Retinal pigment epithelial cell (primary cell): Measurements from ENCODE around the gene DOCK8.
"Not testable (repeated sequence)": the region's sequence is repeated elsewhere in the genome, so short reads cannot be mapped to it uniquely, and the experiment has no call there.

Source experiments
- DNase-seq: peaks from one replicate; pipeline ENCODE4 v3.0.0-alpha.2; 2010; ENCODE audit warnings: low read depth
- H3K4me3 ChIP-seq: 2 replicates; pipeline ENCODE4 v1.5.1; 2011; ENCODE audit warnings: mild to moderate bottlenecking, low read length, control low read depth, moderate library complexity
- CTCF ChIP-seq: conservative IDR thresholded peaks from 2 replicates; pipeline ENCODE4 v1.5.1; 2011; ENCODE audit warnings: low read depth, low read length, control low read depth, inconsistent platforms

DOCK8 gene

DNA sequence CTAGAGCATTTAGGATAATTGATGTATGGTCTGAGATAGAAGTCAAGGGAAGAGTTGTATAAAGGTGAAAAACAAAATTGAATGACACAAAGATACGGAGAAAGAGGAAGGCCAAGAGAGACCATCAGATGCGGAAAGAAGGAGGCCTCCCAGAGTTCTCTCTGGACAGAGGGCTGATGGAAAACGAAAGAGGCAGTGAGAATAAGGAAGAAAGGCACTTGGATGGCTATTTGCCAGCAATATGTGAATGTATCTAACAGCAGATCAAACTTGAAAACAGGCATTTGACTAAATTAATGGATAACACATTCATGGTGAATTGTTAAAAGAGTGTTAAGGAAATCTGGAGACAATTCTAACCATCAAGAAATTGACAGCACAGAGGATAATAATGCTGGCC, 2.4 kb upstream of the DOCK8 start:
- no peak overlapping the region for H3K4me3 ChIP-seq
- DNase-seq, result no peak
- no peak for TF ChIP-seq CTCF

DNA sequence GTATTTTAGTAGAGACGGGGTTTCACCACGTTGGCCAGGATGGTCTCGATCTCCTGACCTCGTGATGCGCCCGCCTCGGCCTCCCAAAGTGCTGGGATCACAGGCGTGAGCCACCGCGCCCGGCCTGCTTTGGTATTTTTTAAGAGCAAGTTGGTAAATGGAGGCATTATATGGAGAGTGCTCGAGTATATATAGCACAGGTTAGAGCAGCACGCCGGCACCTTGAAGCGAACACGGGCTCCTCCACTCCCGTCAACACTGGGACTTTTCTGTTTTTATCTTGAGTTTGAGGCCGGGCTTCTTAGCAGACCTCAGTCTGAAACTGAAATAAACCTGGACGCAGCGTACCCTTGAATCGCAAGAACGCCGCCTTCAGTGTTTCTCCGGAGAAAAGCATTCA, 764 bp upstream of the DOCK8 start:
- H3K4me3 ChIP-seq, result not testable (repeated sequence)

DNA sequence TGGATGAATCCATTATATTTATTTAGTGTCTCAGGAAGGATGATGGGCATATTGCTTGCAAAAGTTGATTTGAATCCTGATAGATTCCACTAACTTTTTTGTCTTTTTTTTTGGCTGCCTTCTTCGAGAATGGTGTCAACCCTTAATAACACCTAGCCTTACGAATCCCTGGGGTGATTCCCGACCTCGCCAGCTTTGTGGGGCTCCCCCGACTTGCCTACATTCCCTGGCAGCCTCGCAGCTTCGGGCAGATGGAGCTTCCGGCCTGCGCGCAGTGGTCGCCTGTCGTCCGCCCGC, 366 bp upstream of the DOCK8 start:
- TF ChIP-seq CTCF, result no peak
- DNase-seq, result no peak
- peak overlapping the region; percentile 61 for H3K4me3 ChIP-seq

More for the DNA sequence above, 764 bp upstream of the DOCK8 start:
- DNase-seq, result not testable (repeated sequence)

- no peak for TF ChIP-seq CTCF
- peak overlapping the region; percentile 61 for H3K4me3 ChIP-seq
- DNase-seq, result no peak
Observed at GRCh38 chr9:215631-216155, 1.0 kb downstream of the DOCK8 start.

DNA sequence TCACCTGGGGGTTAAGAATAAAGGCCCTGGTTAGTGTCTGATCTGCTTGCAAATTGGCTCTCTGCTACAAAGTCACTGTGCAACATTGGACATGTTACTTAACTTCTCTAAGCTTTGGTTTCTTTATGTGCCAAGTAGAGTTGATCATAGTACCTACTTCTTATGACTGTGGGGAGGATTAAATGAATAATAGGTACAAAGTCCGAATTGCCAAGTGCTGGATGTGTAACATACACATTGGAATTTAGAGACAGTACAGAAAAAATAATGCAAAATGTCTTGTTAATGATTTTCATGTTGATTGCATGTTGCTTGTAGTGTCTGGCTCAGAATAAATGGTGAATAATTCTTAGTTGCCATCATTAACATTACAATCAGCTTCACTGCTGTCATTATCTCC, 2.2 kb downstream of the DOCK8 start:
- no peak for TF ChIP-seq CTCF
- no peak for DNase-seq
- no peak overlapping the region for H3K4me3 ChIP-seq

DNA sequence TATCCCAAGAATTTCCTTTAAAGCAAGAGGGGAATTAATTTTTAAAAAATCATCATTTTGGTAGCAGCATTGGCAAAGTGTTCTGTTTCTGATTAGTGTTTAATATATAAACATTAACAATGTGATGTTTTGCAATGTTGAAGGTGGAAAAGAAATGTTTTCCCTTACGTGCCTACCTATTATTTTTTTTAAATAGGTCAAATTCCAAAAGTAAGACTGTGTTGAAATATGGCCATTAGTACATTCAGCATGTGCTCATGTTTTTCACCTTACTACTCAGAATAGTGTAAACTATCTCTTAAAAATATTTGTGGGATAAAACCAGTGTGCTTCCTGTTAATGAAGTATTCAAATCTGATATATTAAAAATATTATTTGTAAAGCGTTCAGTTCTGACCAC, 3.3 kb downstream of the DOCK8 start:
- no peak overlapping the region for H3K4me3 ChIP-seq
- no peak for TF ChIP-seq CTCF
- no peak for DNase-seq

- DNase-seq, H3K4me3 ChIP-seq: not testable (repeated sequence)
Observed at GRCh38 chr9:219036-219435, 4.4 kb downstream of the DOCK8 start.

GRCh38 chr9:219670-220365, 5.2 kb downstream of the DOCK8 start:
- no peak overlapping the region for H3K4me3 ChIP-seq
- TF ChIP-seq CTCF, result no peak
- no peak for DNase-seq
